ENCODE data around the gene UBFD1. TPM values are rescaled to one million over a fixed set of nuclear protein-coding genes. Genes with fewer than 3 reads are reported as not detected.
A peak's percentile ranks its signal among the peaks of the same experiment; 100 is the strongest.

Gene UBFD1
- total and polyA plus RNA-seq, 10 donors: 4.2 to 63.7 (median 40.8) TPM

DNA sequence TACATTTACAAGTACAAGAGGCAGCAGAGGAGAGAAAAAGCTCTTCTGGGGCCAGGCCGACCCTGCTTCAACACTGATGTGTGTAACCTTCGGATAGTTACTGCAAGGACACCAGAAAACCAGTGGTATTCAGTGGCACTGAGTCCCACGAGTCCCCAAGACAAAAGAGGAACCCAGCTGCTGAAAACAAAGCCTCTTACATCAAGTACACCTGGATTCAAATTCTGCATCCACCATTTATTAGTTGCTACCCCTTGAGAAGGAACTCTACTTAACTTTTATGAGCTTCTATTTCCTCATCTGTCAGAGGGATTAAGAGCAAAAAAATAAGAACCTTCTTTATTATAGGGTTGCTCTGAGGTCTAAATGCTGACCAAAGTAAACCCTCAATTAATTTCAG is 3.0 kb upstream of the UBFD1 start:
- no peak overlapping the region for H3K27ac ChIP-seq
- intact Hi-C loops (cut with DNase I; ENCODE audit: low total_unique reads): loop anchor here (10.0 kb wide), 1 partner anchor 50 kb away; no protein-coding TSS in a partner anchor
- no peak for DNase-seq

GRCh38 chr16:23557779-23558702 is 514 bp downstream of the UBFD1 start:
- Histone ChIP-seq H3K4me1 (peaks cover 20 to 61% (median 41%) of the 10 kb centered on the region in 6 donors), H3K27me3 (replicated peaks in 1 of 7) (no peaks in the 10 kb centered on the region), H3K4me3 (peak overlapping the region; percentile 85 to 100 (median 94)), H3K9me3 (no peaks in the 10 kb centered on the region), H3K36me3 (peaks cover 0 to 48% (median 37%) of the 10 kb centered on the region in 6 donors), H3K27ac (peak overlapping the region; percentile 80 to 93 (median 90))
- WGBS, 5 donors: 3 to 9% (median 7%) methylated on average over 15 to 60 of the region's 60 CpGs
- intact Hi-C loops (cut with DNase I; ENCODE audit: low total_unique reads): loop anchor here (5.0 to 10.0 kb wide), 2 partner anchors 34 to 53 kb away; no protein-coding TSS in a partner anchor
- TF ChIP-seq, protein P1, sequence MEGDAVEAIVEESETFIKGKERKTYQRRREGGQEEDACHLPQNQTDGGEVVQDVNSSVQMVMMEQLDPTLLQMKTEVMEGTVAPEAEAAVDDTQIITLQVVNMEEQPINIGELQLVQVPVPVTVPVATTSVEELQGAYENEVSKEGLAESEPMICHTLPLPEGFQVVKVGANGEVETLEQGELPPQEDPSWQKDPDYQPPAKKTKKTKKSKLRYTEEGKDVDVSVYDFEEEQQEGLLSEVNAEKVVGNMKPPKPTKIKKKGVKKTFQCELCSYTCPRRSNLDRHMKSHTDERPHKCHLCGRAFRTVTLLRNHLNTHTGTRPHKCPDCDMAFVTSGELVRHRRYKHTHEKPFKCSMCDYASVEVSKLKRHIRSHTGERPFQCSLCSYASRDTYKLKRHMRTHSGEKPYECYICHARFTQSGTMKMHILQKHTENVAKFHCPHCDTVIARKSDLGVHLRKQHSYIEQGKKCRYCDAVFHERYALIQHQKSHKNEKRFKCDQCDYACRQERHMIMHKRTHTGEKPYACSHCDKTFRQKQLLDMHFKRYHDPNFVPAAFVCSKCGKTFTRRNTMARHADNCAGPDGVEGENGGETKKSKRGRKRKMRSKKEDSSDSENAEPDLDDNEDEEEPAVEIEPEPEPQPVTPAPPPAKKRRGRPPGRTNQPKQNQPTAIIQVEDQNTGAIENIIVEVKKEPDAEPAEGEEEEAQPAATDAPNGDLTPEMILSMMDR (IDR thresholded peaks at IDR 0.05 in 8 of 11, conservative IDR thresholded peaks at IDR 0.05 in 3 of 11): no peak
- TF ChIP-seq POLR2AphosphoS5 (IDR thresholded peaks at IDR 0.05) (no peak), POLR2A (IDR thresholded peaks at IDR 0.05) (no peak)
- DNase-seq: no peak

More for the DNA sequence above, 3.0 kb upstream of the UBFD1 start:
- no peak overlapping the region for H3K4me3 ChIP-seq
- WGBS, 5 donors: 75 to 89% (median 84%) methylated on average over 3 of the region's 3 CpGs
- H3K9me3 ChIP-seq: no peaks in the 10 kb centered on the region
- TF ChIP-seq, protein P1 (IDR thresholded peaks at IDR 0.05 in 8 of 11, conservative IDR thresholded peaks at IDR 0.05 in 3 of 11): no peak
- no peak for TF ChIP-seq POLR2A (IDR thresholded peaks at IDR 0.05)
- no peak for TF ChIP-seq POLR2AphosphoS5 (IDR thresholded peaks at IDR 0.05)
- peaks cover 20 to 40% (median 29%) of the 10 kb centered on the region in 6 donors for H3K4me1 ChIP-seq
- H3K27me3 ChIP-seq (replicated peaks in 1 of 7): no peaks in the 10 kb centered on the region
- peaks cover 0 to 48% (median 39%) of the 10 kb centered on the region in 6 donors for H3K36me3 ChIP-seq

DNA sequence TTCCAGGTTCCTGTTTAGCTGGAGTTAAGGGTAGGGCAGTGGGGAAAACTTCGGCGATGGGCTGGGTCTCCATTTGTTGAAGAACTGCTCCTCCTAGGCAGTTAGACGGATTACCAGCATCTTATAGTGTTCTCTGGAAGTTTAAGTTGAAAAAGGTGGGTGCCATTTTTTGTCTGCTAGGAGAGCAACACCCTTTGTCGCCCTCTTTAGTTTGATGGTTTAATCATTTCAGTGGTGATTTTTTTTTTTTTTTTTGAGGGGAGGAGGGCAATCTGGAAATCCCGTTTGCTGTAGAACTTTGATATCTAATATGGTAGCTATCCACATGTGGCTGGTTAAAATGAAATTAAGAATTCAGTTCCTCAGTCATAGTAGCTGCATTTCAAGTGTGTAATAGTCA is 4.1 kb downstream of the UBFD1 start:
- H3K9me3 ChIP-seq: no peaks in the 10 kb centered on the region
- no peak overlapping the region for H3K27ac ChIP-seq
- no peak for DNase-seq
- H3K36me3 ChIP-seq: peaks cover 0 to 78% (median 69%) of the 10 kb centered on the region in 6 donors
- H3K4me1 ChIP-seq: peaks cover 16 to 63% (median 37%) of the 10 kb centered on the region in 6 donors
- intact Hi-C loops (cut with DNase I; ENCODE audit: low total_unique reads): no loop called here
- WGBS, 5 donors: 80 to 87% (median 84%) methylated on average over 5 of the region's 5 CpGs
- TF ChIP-seq POLR2AphosphoS5 (IDR thresholded peaks at IDR 0.05) (no peak), POLR2A (IDR thresholded peaks at IDR 0.05) (no peak)
- TF ChIP-seq, protein P1 (IDR thresholded peaks at IDR 0.05 in 8 of 11, conservative IDR thresholded peaks at IDR 0.05 in 3 of 11): no peak
- no peaks in the 10 kb centered on the region for H3K27me3 ChIP-seq (replicated peaks in 1 of 7)
- no peak overlapping the region for H3K4me3 ChIP-seq

- Histone ChIP-seq H3K9me3 (no peaks in the 10 kb centered on the region), H3K4me1 (peaks cover 13 to 58% (median 33%) of the 10 kb centered on the region in 6 donors), H3K4me3 (no peak overlapping the region), H3K27ac (no peak overlapping the region), H3K36me3 (peaks cover 0 to 87% (median 79%) of the 10 kb centered on the region in 6 donors), H3K27me3 (replicated peaks in 1 of 7) (no peaks in the 10 kb centered on the region)
- peak; percentile 40 for DNase-seq
- TF ChIP-seq, protein P1 (IDR thresholded peaks at IDR 0.05 in 8 of 11, conservative IDR thresholded peaks at IDR 0.05 in 3 of 11): no peak
- TF ChIP-seq POLR2A (IDR thresholded peaks at IDR 0.05): no peak
- no peak for TF ChIP-seq POLR2AphosphoS5 (IDR thresholded peaks at IDR 0.05)
- intact Hi-C loops (cut with DNase I; ENCODE audit: low total_unique reads): no loop called here
- 95 to 98% (median 96%) methylated on average over 13 of the region's 13 CpGs for WGBS, 5 donors
These were observed 5.0 kb downstream of the UBFD1 start for GRCh38 chr16:23562505-23562904.

Data from spleen (tissue), 11 donors.